GM19438 (cell line): Measurements from ENCODE around the gene PKHD1.

Experiments
- ATAC-seq: cut with Tn5 transposase; IDR thresholded peaks from one replicate; pipeline ENCODE4 v1.9.1; 2021; ENCODE audit warnings: low read depth; ENCODE audit not compliant: unreplicated experiment

Gene PKHD1, protein sequence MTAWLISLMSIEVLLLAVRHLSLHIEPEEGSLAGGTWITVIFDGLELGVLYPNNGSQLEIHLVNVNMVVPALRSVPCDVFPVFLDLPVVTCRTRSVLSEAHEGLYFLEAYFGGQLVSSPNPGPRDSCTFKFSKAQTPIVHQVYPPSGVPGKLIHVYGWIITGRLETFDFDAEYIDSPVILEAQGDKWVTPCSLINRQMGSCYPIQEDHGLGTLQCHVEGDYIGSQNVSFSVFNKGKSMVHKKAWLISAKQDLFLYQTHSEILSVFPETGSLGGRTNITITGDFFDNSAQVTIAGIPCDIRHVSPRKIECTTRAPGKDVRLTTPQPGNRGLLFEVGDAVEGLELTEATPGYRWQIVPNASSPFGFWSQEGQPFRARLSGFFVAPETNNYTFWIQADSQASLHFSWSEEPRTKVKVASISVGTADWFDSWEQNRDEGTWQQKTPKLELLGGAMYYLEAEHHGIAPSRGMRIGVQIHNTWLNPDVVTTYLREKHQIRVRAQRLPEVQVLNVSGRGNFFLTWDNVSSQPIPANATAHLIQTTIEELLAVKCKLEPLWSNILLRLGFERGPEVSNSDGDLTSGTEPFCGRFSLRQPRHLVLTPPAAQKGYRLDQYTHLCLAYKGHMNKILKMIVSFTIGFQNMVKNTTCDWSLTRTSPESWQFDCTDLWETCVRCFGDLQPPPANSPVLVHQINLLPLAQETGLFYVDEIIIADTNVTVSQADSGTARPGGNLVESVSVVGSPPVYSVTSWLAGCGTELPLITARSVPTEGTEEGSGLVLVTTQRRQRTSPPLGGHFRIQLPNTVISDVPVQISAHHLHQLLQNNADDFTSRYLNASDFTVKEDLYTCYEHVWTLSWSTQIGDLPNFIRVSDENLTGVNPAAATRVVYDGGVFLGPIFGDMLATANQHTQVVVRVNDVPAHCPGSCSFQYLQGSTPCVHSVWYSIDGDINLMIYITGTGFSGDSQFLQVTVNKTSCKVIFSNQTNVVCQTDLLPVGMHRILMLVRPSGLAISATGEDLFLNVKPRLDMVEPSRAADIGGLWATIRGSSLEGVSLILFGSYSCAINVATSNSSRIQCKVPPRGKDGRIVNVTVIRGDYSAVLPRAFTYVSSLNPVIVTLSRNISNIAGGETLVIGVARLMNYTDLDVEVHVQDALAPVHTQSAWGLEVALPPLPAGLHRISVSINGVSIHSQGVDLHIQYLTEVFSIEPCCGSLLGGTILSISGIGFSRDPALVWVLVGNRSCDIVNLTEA (N-terminal part only)

DNA sequence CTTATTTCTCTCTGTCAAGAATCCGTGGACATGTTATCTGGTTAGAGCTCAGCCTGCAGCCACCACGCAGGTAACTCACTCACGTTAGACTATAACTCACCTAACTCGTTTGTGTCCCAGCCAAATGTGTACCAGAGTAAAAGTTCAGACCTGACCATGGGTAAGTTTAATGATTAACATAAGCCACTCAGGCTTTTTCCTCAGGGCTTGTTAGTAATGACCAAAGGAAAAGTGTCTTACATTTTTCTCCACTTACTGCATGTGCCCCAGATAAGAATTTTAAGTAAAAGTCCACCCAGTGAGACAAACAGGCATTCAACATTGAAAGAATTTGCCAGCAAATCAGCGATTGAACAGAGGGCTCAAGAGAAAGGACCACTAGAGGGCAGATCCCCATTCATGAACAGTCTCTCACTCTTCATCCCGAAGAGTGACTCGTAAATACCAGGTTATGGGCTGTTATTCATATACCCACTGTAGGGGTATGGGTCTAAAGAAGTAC lies at the start of gene PKHD1:
Gene PKHD1, minus strand, starts transcription at position 116 of the 502 bp plus-strand sequence. CDS start 2,680 bp downstream, outside the sequence.
- ATAC-seq, result no peak

DNA sequence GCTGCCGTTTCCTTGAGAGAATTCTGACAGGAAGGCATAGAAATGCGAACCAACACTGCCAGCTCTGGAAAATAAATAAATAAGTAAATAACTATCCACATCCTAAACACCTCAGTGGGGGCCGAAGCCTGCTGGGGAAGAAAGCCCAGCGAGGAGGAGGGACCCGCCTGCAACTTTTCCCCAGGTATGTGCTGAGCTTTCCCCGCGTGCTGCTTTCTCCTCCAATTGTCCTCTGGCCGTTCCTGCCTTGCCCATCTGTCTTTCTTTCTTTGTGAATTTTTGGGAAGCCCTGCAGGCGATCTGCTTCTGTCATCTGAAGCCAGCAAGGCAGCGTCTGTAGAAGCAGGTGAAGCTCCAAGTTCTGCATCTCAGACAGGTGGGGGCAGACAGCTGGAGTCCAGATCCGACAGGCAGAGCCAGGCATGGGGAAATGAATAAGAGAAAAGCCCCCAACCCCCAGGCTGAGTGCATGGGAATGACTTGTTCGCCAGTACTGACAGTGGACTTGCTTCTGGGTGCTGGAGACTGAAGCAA lies 49.6 kb upstream of the PKHD1 start:
- no peak for ATAC-seq

DNA sequence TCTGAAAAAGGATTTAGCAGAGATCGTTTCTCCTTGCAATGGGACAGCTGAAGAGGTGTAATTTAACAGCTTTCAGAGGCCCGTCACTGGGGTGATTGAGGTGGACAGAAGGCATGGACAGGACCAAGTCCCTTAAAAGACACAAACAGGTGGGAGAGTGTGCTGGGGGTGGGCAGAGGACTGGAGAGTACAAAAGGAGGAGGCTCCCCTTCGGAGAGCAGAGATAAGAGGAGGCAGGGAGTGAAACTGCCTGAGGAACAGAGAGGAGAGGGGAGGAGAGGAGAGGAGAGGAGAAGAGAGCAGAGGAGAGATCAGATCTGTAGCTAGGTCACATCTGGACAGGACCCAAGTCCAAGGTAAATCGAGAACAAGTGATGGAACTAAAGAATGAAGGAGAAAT lies 48.6 kb upstream of the PKHD1 start:
- no peak for ATAC-seq

DNA sequence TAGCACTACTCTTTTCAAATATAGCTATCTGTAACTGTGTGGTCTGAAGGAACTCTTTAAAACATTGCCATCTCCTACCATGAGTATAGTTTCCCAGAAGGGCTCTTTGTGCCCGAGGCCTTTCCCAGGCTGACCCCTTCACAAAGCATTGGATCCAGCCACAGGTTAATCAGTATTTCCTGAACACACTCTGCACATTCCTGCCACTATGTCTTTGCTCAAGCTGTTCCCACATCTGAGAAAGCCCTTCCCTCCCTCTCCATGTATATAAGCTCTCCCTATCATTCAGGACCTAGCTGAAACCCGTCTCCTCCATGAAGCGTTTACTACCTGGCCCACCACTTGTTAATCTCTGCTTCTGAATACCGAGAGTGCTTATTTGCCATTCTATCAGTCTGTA lies 47.8 kb upstream of the PKHD1 start:
- no peak for ATAC-seq

DNA sequence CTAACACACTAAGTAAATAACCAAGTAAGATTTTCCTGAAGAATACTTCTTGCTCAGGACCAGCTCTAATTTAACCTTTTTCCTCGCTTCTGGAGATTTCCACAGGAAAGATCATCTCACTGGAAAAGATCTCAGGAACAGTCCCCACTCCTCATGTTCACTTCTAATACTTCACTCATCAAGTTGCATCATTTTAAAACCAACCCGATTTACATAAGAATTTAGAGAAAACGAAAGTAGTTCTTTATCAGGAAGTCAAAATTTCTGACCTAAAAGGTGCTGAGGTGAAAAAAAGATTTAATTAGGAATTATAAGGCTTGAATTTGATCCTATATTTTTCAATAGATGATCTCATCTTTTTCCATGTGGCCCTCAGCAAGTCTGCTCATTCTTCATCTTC lies 46.6 kb upstream of the PKHD1 start:
- ATAC-seq, result no peak

DNA sequence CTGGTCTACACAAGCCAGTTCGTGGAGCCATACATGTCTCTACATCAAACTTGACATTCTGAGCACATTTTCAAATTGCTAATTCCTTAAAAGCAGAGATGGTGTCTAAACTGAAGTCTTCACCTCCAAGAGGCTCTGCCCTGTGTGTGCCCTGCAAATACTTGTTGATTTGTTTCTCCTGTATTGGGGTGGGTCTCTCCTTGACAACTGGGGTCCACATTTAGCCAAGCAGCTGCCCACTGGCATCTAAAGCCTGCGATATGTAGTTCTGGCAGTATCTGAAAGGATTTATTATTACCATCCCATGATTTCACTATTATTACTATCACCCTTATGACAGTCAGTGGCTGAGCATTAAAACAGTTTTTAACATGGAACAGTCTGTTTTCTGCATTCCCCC lies 45.9 kb upstream of the PKHD1 start:
- no peak for ATAC-seq

DNA sequence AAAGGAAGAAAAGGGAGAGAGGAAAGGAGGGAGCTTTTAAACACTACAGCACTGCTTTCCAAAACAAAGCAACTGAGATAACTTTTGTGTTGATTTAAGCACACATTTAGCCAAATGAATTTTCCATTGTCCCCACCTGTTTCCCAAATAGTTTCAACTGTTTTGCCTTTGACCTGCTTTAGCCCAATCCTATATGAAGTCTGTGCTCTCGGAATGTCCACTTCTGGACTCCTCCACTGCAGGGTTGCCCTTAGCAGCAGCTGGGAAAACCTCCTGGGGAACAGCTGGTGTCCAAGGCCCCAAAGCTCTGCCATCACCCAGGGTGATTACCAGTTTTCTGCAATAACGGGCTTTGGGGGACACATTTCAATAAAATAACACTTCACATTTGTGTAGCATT lies 44.9 kb upstream of the PKHD1 start:
- no peak for ATAC-seq

DNA sequence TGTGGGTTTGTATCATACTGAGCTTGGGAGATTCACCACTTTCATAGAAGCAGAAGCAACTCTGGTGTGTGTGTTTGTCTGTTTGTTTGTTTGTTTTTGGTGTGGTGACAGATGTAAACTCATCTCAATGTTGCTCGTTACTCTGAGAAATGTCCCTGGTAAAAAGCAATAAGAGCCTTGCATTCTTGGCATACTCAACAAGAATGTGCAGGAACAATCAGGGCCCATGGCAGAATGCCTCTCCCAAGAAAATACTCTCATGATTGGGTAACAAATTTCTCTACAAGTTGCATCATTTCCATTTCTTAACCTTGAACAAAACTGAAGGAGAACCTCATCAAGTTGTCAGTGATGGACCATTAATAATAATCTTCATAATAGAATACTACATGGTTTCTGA lies 43.0 kb upstream of the PKHD1 start:
- ATAC-seq, result no peak

DNA sequence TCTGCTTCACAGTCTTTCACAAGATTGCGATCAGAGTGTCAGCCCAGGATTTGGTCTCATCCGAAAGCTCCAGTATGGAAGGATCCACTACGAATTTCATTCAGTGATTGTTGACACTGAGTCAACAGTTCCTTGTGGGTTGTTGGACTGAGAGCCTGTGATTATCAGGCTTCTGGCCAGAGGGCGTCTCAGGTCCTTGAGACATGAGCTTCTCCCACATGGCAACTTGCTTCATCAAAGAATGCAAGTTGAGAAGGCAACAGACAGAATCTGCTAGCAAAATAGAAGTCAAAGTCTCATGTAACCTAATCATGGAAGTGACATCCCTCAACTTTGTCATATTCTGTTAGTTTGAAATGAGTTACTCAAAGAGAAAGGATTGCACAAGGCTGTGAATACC lies 40.5 kb upstream of the PKHD1 start:
- ATAC-seq, result no peak

DNA sequence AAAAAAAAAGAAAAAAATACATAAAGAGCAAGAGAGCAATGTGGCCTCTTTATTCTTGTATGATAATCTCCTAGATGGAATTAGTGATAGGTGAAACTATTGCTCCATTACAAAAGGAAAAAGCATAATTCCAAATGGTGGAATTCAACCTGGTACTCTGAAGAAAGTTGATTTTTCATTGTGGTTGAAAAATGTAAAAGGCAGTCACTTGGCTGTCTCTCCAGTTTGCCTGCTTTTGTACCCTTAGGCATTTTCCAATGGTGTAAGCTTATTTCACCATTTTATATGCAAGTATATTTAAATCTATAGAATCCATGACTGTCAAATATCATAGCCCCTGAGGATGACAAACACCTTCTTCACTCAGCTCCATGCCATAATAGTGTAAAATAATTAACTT lies 38.8 kb upstream of the PKHD1 start:
- ATAC-seq, result no peak

DNA sequence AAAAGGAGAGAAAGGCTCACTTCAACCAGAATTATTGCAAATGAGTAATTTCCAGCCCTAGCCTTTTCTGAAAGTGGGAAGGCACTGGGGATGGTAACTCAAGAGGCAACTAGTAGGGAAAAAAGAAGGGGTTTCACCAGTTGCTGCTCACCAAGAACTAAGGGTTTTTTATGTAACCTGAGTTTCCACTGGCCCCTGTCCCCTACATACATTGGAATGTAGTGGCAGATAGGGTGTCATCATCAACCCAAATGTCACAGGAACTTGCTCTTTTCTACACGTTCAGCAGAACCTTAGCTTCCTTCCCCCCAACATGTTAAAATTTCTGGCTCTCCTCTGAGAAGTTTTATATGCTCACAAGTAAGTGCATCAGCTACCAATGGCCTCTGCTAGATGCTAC lies 38.2 kb upstream of the PKHD1 start:
- no peak for ATAC-seq

DNA sequence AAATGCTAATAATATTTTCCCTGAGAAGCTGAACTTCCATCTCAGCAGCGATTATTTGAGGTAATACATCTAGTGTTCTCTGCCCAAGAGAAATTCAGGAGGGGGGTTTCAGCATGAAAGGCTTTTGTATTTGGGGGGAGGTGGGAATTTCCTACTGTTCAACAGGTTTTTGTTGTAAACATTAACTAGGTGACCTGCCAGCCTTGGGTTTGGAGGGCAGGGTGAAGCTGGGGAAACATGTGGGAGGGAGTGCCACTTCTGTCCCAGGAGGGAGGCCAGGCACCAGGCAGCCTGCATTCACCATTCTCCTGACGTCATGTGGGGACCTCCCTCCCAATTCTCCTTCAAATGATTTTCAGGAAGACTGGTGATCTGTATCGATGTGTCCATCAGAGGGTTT lies 37.7 kb upstream of the PKHD1 start:
- ATAC-seq, result no peak

DNA sequence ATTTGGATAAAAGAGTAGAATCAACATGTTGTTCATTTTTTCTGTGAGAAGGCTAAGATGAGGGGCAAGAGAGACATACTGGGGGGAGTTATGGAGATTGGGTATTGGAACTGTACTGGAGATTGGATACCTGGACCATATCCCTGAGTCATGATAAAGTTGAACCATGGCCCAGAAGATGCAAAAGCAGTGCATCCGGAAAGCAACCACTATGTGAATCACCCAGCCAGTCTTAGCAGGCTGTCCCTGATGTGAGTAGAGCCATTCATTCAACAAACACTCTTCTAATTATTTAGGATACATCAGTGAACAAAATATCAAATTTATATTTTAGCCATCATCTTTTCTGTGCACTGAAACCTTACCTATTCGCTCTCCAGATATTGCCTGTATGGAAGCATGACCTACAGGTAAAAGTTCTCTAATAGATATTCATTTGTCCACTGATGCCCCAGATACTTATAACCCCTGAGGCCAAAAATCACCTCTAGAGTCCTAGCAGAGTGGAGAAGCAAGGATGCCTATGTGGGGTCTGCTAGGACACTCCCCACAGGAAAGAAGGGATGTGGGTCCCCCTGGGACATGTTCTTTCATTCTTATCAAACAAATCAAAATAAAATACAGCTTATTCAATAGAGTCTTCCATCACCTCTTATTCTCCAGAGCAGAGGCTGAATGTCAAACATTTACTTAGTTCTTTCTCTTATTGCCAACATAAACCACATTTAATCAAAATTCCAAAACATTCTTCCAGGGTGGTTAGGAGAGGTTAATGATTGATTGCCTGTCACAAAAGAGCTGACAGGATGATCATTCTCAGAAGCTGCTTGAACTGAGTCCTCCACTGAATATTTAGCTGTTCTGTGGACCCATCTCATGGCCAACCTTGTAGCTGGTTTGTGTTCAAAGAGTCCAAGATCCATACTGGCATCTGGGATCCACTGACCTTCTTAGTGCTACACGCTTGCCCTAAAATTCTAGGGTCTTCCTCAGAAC lies 37.0 kb upstream of the PKHD1 start:
- no peak for ATAC-seq

DNA sequence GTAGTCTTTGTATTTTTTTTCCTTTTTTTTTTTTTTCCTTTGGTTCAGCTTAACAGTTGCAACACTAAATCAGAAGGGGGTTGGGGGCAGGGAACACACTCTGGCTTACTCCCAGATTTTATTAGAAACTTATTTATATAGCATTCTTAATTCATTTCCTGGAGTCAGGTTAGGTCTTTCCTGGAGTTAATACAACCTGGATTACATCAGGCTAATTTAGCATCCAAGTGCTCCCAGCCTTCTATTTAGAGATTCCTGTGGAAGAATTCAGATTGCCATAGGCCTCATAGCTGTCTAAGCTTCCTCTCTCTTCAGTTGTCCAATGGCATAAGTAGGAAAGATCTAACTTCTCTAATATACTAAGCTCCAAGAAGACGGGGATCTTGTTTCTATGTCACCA lies 35.8 kb upstream of the PKHD1 start:
- no peak for ATAC-seq

DNA sequence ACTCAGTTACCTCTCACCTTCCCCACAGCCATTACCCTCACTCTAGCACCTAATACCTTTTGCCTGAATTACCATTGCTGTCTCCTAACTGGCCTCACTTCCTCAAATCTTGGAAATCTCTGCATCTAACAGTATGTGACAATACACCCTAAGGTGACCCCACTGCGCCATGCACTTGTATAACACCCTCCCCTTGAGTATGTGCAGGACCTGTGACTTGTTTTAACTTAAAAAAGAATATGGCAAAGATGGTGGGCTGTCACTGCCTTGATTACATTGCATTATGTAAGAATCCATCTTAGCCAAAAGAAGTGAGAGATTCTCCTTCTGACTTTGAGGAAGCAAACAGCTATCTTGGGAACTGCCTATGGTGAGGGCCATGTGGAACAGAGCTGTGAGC lies 29.9 kb upstream of the PKHD1 start:
- ATAC-seq, result no peak

DNA sequence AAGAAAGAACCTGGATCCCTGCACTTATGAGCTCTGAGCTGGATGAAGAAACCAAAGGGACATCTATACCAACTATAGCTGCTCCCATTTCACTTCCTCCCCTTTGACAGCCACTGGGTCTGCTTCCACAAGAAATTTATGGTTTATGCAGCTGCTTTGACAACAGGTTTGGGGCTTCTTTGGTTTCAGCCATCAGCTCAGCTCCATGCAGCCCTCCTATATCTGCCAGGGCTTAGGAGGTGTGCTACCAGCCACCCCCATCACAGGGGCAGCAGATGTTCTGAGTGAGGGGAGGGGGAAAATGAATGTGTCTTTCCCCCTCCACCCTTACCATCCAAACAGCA lies 29.2 kb upstream of the PKHD1 start:
- no peak for ATAC-seq

DNA sequence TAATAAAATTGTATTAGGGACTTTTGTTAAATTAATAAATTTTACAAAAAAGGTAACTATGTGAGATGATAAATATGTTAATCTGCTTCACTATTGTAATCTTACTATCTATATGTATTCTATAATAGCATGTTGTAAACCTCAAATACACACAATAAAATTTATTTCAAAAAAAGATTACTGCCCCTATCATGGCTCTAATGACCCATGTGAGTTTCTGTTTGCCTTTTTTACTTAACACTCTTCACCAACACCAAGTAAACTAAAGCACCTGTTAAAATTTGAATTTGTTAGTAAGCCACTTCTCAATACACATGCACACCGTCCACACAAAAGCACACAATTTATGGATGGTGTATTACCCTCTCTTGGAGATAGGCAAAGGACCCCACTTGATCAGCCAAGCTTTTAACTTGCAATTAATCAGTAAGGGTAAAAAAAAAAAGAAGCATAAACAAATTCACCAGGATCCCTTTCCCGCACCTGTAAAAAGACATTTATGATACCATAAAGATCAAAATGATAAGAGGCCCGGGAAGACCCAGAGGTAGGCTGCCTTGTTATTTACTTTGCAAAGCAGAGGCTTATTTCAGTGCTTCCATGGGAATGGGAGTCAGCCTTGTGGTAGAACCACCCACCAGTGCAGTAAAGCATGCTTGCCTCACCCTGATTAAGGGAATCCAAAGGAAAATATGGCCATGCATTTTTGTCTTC lies 28.6 kb upstream of the PKHD1 start:
- no peak for ATAC-seq

DNA sequence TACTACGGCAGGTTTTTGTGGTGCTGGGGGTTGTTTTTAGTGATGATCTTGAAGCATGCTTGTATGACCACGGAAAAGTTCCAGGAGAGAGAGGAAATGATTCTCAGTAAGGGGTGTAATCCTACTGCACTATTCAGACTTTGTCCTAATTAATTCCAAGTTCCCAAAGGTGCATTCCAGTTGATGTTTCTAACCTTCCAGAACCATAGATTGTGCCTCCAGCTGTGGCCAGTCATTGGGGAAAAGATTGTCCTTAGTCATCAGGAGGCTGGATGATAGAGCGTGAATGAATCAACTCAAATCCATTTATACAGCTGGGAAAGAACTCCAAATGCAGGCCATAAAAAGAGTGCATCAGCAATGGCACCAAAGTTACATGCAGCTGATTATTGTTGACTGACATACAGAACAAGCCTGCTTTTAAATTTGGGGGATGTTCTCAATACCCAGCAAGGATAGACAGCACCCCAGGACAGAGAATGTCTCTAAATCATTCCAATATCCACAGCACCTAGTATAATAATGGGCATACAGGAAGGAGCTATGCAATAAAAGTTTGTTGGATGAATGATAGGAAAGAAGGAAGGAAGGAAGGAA lies 27.8 kb upstream of the PKHD1 start:
- ATAC-seq, result no peak

DNA sequence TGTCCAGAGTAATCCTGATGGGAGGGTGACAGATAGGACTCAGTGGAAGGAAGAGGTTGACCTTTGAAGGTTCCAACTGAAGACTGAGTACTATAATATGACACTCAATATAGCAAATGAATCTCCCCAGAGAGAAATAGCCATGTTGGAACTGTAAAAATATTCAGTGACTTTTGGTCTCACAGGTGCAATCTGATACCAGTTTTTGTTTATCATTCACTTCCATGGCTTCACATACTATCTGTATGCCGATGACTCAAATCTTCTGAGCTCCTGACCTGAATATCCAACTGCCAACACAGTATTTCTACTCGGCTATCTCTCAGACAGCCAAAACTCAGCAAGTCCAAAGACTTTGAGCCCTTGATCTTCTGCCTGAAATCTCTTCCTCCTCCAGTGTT lies 21.8 kb upstream of the PKHD1 start:
- no peak for ATAC-seq
